HepG2 (cell line): ENCODE measurements around the gene MIX23. TPM values are rescaled to one million over a fixed set of nuclear protein-coding genes. Genes with fewer than 3 reads are reported as not detected.
A peak's percentile ranks its signal among the peaks of the same experiment; 100 is the strongest.

Experiments used
- CHD4 ChIP-seq: fragments of 200-600 bp; sonication (generic); IDR thresholded peaks from 2 replicates; pipeline ENCODE4 v1.7.0; 2017; ENCODE audit warnings: mild to moderate bottlenecking, low read length, borderline replicate concordance
- EP300 ChIP-seq, 3 experiments: sonication (generic) in 1 of 3; formaldehyde crosslinking in 1 of 3; IDR thresholded peaks; 2 replicates each; pipeline versions ENCODE4 v1.5.1 to v1.6.1; 2011 to 2020; ENCODE audit warnings: low read depth in 2 of 3, low read length in 2 of 3, borderline replicate concordance in 1 of 3, improper control_type of control experiment in 1 of 3, mild to moderate bottlenecking in 1 of 3, missing genetic modification reagents in 1 of 3, moderate library complexity in 1 of 3
- PBX3 ChIP-seq: sonication (generic); formaldehyde crosslinking; IDR thresholded peaks from 2 replicates; pipeline ENCODE4 v1.8.1; 2023; ENCODE audit warnings: missing genetic modification reagents, inconsistent platforms, borderline replicate concordance
- SALL1 ChIP-seq: sonication (generic); formaldehyde crosslinking; IDR thresholded peaks from 2 replicates; pipeline ENCODE4 v1.8.0; 2022; ENCODE audit warnings: mild to moderate bottlenecking, missing genetic modification reagents
- SKI ChIP-seq: fragments of 450-650 bp; IDR thresholded peaks from one replicate; pipeline ENCODE4 v1.6.1; 2018; ENCODE audit warnings: mild to moderate bottlenecking; ENCODE audit not compliant: partially characterized antibody
- SSRP1 ChIP-seq: IDR thresholded peaks from 2 replicates; pipeline ENCODE4 v1.6.1; 2016; ENCODE audit warnings: control low read depth
- TEAD2 ChIP-seq: sonication (generic); formaldehyde crosslinking; IDR thresholded peaks from 2 replicates; pipeline ENCODE4 v1.9.0; 2021; ENCODE audit warnings: missing genetic modification reagents
- THYN1 ChIP-seq: sonication (generic); formaldehyde crosslinking; IDR thresholded peaks from 2 replicates; pipeline ENCODE4 v1.8.1; 2023; ENCODE audit warnings: low read depth, mild to moderate bottlenecking, moderate library complexity, missing genetic modification reagents, borderline replicate concordance
- ZHX2 ChIP-seq, 2 experiments: sonication (generic) in 1 of 2; formaldehyde crosslinking in 1 of 2; IDR thresholded peaks; 2 replicates each; pipeline versions ENCODE4 v1.6.1 to v1.9.0; 2014 to 2022; ENCODE audit warnings: antibody characterized with exemption in 1 of 2, borderline replicate concordance in 1 of 2, inconsistent platforms in 1 of 2, low read depth in 1 of 2, missing genetic modification reagents in 1 of 2
- ZNF510 ChIP-seq: sonication (generic); formaldehyde crosslinking; IDR thresholded peaks from 2 replicates; pipeline ENCODE4 v1.4.0; 2020; ENCODE audit warnings: low read depth, mild to moderate bottlenecking, missing genetic modification reagents
- ZNF547 ChIP-seq: sonication (generic); formaldehyde crosslinking; IDR thresholded peaks from 2 replicates; pipeline ENCODE4 v1.5.1; 2020; ENCODE audit warnings: mild to moderate bottlenecking, missing genetic modification reagents
- ZNF563 ChIP-seq: sonication (generic); formaldehyde crosslinking; IDR thresholded peaks from 2 replicates; pipeline ENCODE4 v1.8.0; 2022; ENCODE audit warnings: mild to moderate bottlenecking, moderate library complexity, missing genetic modification reagents
- ZNF678 ChIP-seq: sonication (generic); formaldehyde crosslinking; IDR thresholded peaks from 2 replicates; pipeline ENCODE4 v1.4.0; 2020; ENCODE audit warnings: mild to moderate bottlenecking, missing genetic modification reagents
- ZNF710 ChIP-seq: sonication (generic); formaldehyde crosslinking; IDR thresholded peaks from 2 replicates; pipeline ENCODE4 v1.5.0; 2020; ENCODE audit warnings: mild to moderate bottlenecking, missing genetic modification reagents, borderline replicate concordance
- ZNF879 ChIP-seq: sonication (generic); formaldehyde crosslinking; IDR thresholded peaks from 2 replicates; pipeline ENCODE4 v1.8.1; 2023; ENCODE audit warnings: missing genetic modification reagents
- ZSCAN30 ChIP-seq: sonication (generic); formaldehyde crosslinking; IDR thresholded peaks from 2 replicates; pipeline ENCODE4 v1.5.0; 2020; ENCODE audit warnings: mild to moderate bottlenecking, missing genetic modification reagents
- polyA plus RNA-seq, 8 experiments: library from polyadenylated mRNA; depleted of rRNA in 3 of 8; stranded (reverse) in 7 of 8; unstranded in 1 of 8; fragments of >200 nt; fragmentation: Illumina TruSeq in 4 of 8; extraction: Trizol in 4 of 8; gene quantifications; 2 replicates each; pipeline versions ENCODE4 v1.2.1 to v1.2.3, GENCODE V29; 2011 to 2016; ENCODE audit warnings: low read depth in 4 of 8, missing spikeins in 1 of 8, mixed read lengths in 1 of 8; ENCODE audit not compliant: insufficient read depth in 1 of 8
- total RNA-seq, 5 experiments: library from RNA; depleted of rRNA; stranded (reverse); fragments of >200 nt; fragmentation: Illumina TruSeq; extraction: Trizol; gene quantifications; 2 replicates each; pipeline ENCODE4 v1.2.3, GENCODE V29; 2016; ENCODE audit warnings: low read depth in 1 of 5

The MIX23 gene
- total and polyA plus RNA-seq, 2 of the 13 experiments (the other 11 are each of a cell fraction or from before 2014, with no cell fraction given), result 20.0 to 152 TPM

- TF ChIP-seq ZHX2 (IDR thresholded peaks at IDR 0.05; ENCODE audit: low read depth) (no peak), ZHX2 (CRISPR knock-in tag; IDR thresholded peaks at IDR 0.05; ENCODE audit: borderline replicate concordance) (peak; percentile 66; the same call in 1 of the 2 replicates), THYN1 (CRISPR knock-in tag) (no peak), ZNF678 (CRISPR knock-in tag) (no peak), SSRP1 (no peak), ZNF547 (CRISPR knock-in tag) (peak; percentile 46; the same call in 1 of the 2 replicates), ZSCAN30 (CRISPR knock-in tag) (no peak), EP300 (IDR thresholded peaks at IDR 0.05; ENCODE audit: low read depth in 2 of 2, low read length in 2 of 2) (no peak), EP300 (CRISPR knock-in tag; IDR thresholded peaks at IDR 0.05; ENCODE audit: borderline replicate concordance) (no peak), PBX3 (CRISPR knock-in tag) (no peak), ZNF510 (peak; percentile 8; the same call in 1 of the 2 replicates), CHD4 (no peak), SKI (no peak), TEAD2 (CRISPR knock-in tag) (no peak), ZNF710 (CRISPR knock-in tag) (peak; percentile 41; the same call in 1 of the 2 replicates), ZNF879 (no peak), ZNF563 (CRISPR knock-in tag) (no peak), SALL1 (CRISPR knock-in tag) (peak; percentile 71)
Measured at GRCh38 chr3:122415762-122416654, 33.0 kb upstream of the MIX23 start, which contains the start of gene WDR5B (continued).
